Dermis blood vessel endothelial cell (primary cell): ENCODE data around the gene CDK2AP2. TPM values are rescaled to one million over a fixed set of nuclear protein-coding genes. Genes with fewer than 3 reads are reported as not detected.
A peak's percentile ranks its signal among the peaks of the same experiment; 100 is the strongest.
"Not testable (repeated sequence)": the region's sequence is repeated elsewhere in the genome, so short reads cannot be mapped to it uniquely, and the experiment has no call there.

Source experiments
- DNase-seq: peaks from one replicate; pipeline ENCODE4 v3.0.0; 2010
- total RNA-seq: library from RNA; depleted of rRNA; stranded (reverse); fragments of >200 nt; gene quantifications from 2 replicates; pipeline ENCODE4 v1.2.3, GENCODE V29; 2014

The CDK2AP2 gene
- total RNA-seq, 1 donor from 2014 or later, result 25.2 TPM

- DNase-seq, result no peak
These were observed 17.9 kb downstream of the CDK2AP2 start for GRCh38 chr11:67489885-67490726.

- DNase-seq, result no peak
These were observed 18.6 kb downstream of the CDK2AP2 start for GRCh38 chr11:67489203-67489884.

GRCh38 chr11:67486481-67487195, 21.3 kb downstream of the CDK2AP2 start:
- no peak for DNase-seq

- not testable (repeated sequence) for DNase-seq
These were observed 22.0 kb downstream of the CDK2AP2 start for GRCh38 chr11:67485873-67486361.

GRCh38 chr11:67484847-67485311, 23.1 kb downstream of the CDK2AP2 start:
- no peak for DNase-seq

- no peak for DNase-seq
These were observed 23.9 kb downstream of the CDK2AP2 start for GRCh38 chr11:67483831-67484665.

GRCh38 chr11:67482827-67483798, 24.8 kb downstream of the CDK2AP2 start, which contains the start of gene AIP:
Gene AIP, plus strand, starts transcription at chr11:67483026. Its CDS starts 133 bp downstream, at chr11:67483159.
- DNase-seq, result peak; percentile 99

- DNase-seq, result no peak
These were observed 25.6 kb downstream of the CDK2AP2 start for GRCh38 chr11:67482275-67482826.

GRCh38 chr11:67477344-67478050, 30.5 kb downstream of the CDK2AP2 start:
- not testable (repeated sequence) for DNase-seq

GRCh38 chr11:67476692-67477091, 31.3 kb downstream of the CDK2AP2 start:
- not testable (repeated sequence) for DNase-seq

- DNase-seq, result no peak
These were observed 35.1 kb downstream of the CDK2AP2 start for GRCh38 chr11:67472882-67473281.

- DNase-seq, result no peak
These were observed 37.5 kb downstream of the CDK2AP2 start for GRCh38 chr11:67470337-67471002.

- DNase-seq, result no peak
These were observed 38.5 kb downstream of the CDK2AP2 start for GRCh38 chr11:67469508-67469811.

GRCh38 chr11:67468759-67469507, 39.0 kb downstream of the CDK2AP2 start, which contains the start of gene TMEM134:
Gene TMEM134, minus strand, starts transcription at chr11:67469251. Its CDS starts 59 bp downstream, at chr11:67469192.
- peak; percentile 96 for DNase-seq

- DNase-seq, result no peak
These were observed 39.6 kb downstream of the CDK2AP2 start for GRCh38 chr11:67468456-67468758.

GRCh38 chr11:67468056-67468455, 39.9 kb downstream of the CDK2AP2 start:
- DNase-seq, result no peak

GRCh38 chr11:67466962-67467771, 40.8 kb downstream of the CDK2AP2 start:
- DNase-seq, result no peak

- no peak for DNase-seq
These were observed 41.6 kb downstream of the CDK2AP2 start for GRCh38 chr11:67466367-67466766.
